HG03439 (cell line): ENCODE measurements around the gene DCAF6.
"Not testable (repeated sequence)": the region's sequence is repeated elsewhere in the genome, so short reads cannot be mapped to it uniquely, and the experiment has no call there.

ENCODE experiments used
- ATAC-seq: cut with Tn5 transposase; IDR thresholded peaks from one replicate; pipeline ENCODE4 v1.9.1; 2021; ENCODE audit warnings: mild to moderate bottlenecking, moderate library complexity; ENCODE audit not compliant: unreplicated experiment

DCAF6 gene

DNA sequence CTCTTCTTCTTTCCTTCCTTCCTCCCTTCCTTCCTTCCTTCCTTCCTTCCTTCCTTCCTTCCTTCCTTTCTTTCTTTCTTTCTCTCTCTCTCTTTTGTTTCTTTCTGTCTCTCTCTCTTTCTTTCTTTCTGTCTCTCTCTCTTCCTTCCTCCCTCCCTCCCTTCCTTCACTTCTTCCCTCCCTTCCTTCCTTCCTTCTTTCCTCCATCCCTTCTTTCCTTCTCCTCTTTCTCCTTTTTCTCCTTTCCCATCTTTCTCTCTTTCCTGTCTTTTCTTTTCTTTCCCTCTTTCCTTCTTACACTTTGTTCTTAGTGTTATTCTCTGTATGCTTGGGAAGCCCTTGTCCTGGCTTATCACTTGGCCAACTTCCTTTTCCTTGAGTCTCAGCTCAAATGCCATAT, 72.8 kb downstream of the DCAF6 start:
- ATAC-seq: no peak

- no peak for ATAC-seq
These were observed 82.9 kb downstream of the DCAF6 start for GRCh38 chr1:168019407-168019806.

DNA sequence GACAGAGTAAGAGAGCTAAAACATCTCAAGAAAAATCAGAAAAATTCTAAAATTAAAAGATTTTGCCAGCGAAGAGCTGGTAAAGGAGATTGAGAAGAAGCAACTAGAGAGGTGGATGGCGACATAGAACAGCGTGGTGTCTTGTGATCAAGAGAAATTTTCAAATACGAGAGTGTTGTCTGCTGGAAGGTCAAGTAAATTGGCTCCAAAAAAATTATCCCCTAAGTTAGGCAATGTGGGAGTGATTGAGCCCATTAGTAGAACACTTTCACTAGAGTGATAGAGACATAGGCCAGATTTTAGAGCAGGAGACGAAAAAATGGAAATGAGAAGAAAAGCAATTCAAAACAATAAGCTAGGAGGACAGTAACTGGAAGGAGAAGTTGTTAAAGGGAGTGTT, 94.7 kb downstream of the DCAF6 start:
- no peak for ATAC-seq

DNA sequence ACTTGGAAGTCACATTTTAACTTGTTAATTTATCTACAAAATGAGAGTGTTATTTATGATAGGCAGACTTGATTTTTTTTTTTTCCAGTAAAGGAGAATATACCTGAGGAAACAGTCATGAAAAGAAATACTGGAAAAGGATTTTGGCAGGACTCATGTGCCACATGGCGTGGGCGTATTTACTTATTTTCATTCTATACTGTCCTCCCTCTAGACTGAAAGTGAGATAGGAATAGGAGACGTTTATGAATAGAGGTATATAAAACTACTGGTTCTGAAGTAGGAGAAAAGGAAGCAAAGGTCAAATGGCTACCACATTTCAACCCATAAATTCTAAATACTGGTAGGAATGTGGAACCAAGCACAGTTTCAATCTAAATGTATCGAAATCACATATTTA, 95.1 kb downstream of the DCAF6 start:
- no peak for ATAC-seq

DNA sequence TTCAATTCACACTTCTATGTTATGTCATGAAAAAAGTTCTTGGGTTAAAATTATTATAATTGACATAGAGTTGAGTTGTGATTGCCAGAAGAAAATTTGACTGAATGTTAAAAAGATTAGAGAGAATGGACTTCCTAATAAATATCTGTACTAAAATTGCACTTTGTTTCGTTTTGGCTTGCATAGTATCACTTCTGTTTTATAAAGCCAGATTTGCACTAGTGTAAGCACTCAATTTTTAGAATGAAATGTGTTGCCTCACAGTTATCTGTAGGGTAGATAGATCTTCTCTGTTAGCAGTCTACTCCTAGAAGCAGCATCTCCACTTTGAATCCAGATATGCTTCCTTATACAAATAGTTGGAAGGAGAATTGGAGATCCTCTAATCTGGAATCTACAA, 95.5 kb downstream of the DCAF6 start:
- ATAC-seq: no peak

- no peak for ATAC-seq
These were observed 98.9 kb downstream of the DCAF6 start for GRCh38 chr1:168035345-168035744.

DNA sequence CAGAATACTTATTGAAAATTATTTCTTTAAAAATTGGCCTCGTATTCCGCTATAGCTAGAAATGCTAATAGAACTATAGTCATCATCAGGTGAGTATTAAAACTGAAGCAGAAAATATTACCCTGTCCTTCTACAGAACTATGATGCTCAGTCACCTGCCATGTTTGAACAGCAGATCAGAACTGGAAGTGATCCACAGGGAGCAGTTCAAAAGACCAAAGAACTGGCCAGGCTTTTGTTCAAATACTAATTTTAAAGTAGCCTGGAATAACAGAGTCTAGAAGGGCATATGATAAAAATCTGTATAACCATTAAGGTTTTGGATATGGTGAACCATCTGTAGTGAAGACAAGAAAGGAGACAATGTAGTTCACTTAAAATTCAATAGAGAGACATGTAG, 105.9 kb downstream of the DCAF6 start:
- ATAC-seq: no peak

DNA sequence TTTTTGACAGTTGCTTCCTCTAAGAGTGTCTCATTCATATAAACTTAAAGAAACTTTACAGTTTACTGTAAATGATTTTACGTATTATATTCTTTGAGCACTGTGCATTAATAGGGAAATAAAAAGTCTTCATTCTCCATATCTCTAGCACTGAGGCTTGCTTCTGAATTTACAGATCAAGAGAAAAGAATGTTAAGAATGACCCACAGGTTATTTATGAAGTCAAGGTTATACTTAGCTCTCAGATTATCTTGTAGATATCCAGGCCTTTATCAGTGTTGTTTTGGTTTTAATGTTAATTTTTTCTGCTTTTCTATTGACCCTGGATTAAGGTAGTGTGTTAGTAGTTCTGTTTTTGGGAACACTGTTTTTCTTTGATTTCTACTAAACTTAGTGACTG, 108.8 kb downstream of the DCAF6 start:
- ATAC-seq: no peak

- no peak for ATAC-seq
These were observed 113.8 kb downstream of the DCAF6 start for GRCh38 chr1:168050307-168050706.

DNA sequence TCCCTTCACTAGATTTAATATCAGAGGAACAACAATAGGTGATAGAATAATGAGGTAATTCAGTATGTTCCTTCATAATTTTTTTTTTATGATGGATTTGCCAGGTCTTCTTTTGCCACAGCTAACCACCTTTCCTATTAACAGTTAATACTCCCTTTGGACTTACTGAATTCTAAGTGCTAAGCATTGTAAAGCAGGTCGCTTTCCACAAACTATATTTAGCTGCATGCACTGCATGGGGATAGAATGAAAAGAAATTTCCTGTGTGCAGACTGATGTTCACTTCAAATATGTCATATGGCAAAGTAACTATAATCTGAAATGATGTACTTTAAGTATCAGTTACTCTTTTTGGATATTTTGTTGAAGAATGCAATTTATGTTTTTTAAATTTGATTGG, 114.4 kb downstream of the DCAF6 start:
- no peak for ATAC-seq

DNA sequence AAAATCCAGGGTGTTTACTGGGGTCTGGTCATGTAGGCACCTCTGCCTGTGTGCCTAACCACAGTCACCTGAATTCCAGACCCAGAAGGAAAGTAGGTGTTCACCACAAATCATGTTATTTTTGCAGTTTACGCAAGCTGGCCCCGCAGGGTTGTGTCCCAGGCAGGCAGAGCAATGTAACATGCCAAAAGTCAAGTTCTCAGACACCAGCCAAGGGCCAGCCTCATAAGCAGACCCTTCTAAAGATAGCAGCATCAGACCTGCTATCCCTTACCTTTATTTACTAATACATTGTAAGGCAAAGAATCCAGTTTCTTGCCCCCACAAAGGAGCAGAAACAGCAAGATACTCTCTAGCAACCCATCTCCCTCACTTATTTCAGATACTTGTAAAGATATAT, 117.2 kb downstream of the DCAF6 start:
- no peak for ATAC-seq

- no peak for ATAC-seq
These were observed 117.6 kb downstream of the DCAF6 start for GRCh38 chr1:168054117-168054516.

DNA sequence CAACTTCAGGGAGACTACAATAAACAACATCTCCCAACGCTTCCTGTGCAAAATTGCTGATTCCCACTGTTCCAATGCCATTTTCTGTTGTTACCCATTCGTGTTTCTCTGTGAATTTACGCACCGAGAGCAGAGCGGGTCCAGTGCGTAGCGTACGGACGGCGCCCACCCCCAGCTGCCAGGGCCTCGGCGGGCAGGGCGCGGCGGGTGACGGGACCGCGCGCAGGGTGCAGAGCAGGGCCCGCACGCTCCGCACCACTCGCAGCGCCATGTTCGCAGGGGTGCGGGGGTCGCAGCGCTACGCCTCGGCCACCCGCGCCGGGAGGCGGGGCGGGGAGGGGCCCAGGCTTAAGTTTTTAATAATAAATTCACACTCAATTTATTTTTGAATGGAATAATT, 119.7 kb downstream of the DCAF6 start:
- not testable (repeated sequence) for ATAC-seq

- no peak for ATAC-seq
These were observed 120.9 kb downstream of the DCAF6 start for GRCh38 chr1:168057355-168057754.

DNA sequence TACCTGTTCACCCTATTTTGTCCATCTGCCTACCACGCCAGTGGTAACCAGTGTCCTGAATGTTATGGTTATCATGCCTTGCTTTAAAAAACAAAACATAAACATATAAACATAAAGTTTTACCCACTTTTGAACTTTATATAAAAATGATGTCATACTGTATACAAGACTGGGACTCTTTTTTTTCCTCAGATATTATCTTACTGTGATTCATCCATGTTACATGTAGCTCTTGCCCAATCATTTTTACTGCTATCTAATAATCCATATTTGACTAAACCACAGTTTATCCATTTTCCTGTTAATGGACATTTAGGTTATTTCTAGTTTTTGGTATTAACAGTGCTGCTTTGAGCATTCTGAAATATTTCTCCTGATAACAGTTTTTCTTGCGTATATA, 121.4 kb downstream of the DCAF6 start:
- no peak for ATAC-seq

GRCh38 chr1:168064216-168064615, 127.7 kb downstream of the DCAF6 start:
- no peak for ATAC-seq

- ATAC-seq: no peak
These were observed 129.0 kb downstream of the DCAF6 start for GRCh38 chr1:168065506-168065905.

DNA sequence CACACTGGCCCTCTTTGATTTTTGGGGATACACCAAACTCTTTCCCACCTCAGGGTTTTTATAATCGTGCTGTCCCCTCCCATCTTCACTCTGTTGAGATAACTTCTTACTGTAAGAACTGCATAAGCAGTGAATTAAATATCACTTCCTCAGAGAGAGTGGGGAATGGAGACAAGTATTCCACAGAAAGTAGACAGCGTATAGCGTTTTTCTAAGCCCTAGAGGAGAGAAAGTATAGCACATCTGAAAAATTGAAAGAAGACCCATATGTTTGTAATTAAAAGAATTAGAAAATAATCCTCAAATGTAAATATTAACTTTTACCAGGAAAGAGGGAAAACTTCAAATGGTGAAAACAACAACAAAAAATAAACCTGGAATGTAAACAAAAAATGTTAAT, 132.9 kb downstream of the DCAF6 start:
- no peak for ATAC-seq

DNA sequence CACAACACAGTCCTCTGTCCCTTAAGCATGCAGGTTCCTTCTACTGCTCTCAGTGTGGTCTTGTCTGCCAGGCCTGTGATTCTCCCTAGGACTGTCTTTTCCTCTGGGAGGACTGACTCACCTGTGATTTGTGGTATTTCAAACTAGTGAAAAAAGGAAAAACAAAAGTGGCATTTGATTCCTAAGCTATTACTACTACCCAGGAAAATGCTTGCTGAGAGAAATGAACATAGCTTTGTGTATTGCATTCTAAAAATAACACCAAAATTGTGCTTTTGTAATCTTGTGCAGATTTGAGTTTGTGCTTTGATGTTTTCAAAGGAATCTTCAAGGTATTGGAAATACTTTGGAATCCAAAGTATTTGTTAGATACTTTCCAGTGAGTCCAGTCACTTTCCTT, 143.3 kb downstream of the DCAF6 start:
- ATAC-seq: no peak

- no peak for ATAC-seq
These were observed 145.0 kb downstream of the DCAF6 start for GRCh38 chr1:168081373-168082007.

- ATAC-seq: peak; percentile 75
These were observed 145.8 kb downstream of the DCAF6 start for GRCh38 chr1:168082008-168082876.
